Breast epithelium (tissue), 4 donors: Measurements from ENCODE around the gene MS4A14. TPM values are rescaled to one million over a fixed set of nuclear protein-coding genes. Genes with fewer than 3 reads are reported as not detected.

Experiments
- DNase-seq, 2 donors: peaks; one replicate each; pipeline ENCODE4 v3.0.0-alpha.2; 2019; ENCODE audit warnings: low spot score in 2 of 2
- H3K27ac ChIP-seq, 2 donors: fragments of 200-600 bp; sonication (generic) in 1 of 2; one replicate each; pipeline ENCODE4 v1.5.1; 2016 to 2019; ENCODE audit warnings: mild to moderate bottlenecking in 1 of 2
- H3K27me3 ChIP-seq, 2 donors: fragments of 200-600 bp; sonication (generic) in 1 of 2; one replicate each; pipeline versions ENCODE4 v1.5.1 to v1.6.0; 2017 to 2019; ENCODE audit warnings: control low read depth in 1 of 2, mild to moderate bottlenecking in 1 of 2
- H3K36me3 ChIP-seq: fragments of 200-600 bp; one replicate; pipeline ENCODE4 v1.5.1; 2019
- H3K4me1 ChIP-seq, 2 donors: fragments of 200-600 bp; sonication (generic); one replicate each; pipeline ENCODE4 v1.5.1; 2016 to 2019; ENCODE audit warnings: control low read depth in 1 of 2
- H3K4me3 ChIP-seq, 3 donors: fragments of 200-600 bp; sonication (generic); 1 replicate in 2 of 3; 2 replicates in 1 of 3; pipeline ENCODE4 v1.5.1; 2016 to 2019; ENCODE audit warnings: mild to moderate bottlenecking in 3 of 3, moderate library complexity in 2 of 3
- H3K9me3 ChIP-seq, 2 donors: fragments of 200-600 bp; sonication (generic) in 1 of 2; one replicate each; pipeline ENCODE4 v1.5.1; 2016 to 2019; ENCODE audit warnings: control low read depth in 1 of 2
- CTCF ChIP-seq, 3 donors: fragments of 450-650 bp; IDR thresholded peaks; one replicate each; pipeline ENCODE4 v1.5.1; 2016 to 2017; ENCODE audit warnings: antibody characterized with exemption in 3 of 3, mild to moderate bottlenecking in 3 of 3, moderate library complexity in 3 of 3
- POLR2A ChIP-seq: fragments of 450-650 bp; IDR thresholded peaks from one replicate; pipeline ENCODE4 v1.6.1; 2016; ENCODE audit warnings: antibody characterized with exemption, mild to moderate bottlenecking, moderate library complexity
- POLR2AphosphoS5 ChIP-seq, 3 donors: sonication (generic); formaldehyde crosslinking; IDR thresholded peaks; one replicate each; pipeline ENCODE4 v1.6.1; 2017; ENCODE audit warnings: antibody characterized with exemption in 3 of 3
- intact Hi-C: fragments of 100-400 bp; cut with DNase I; formaldehyde crosslinking; loops from one replicate; pipeline ENCODE4 v1.15.1; 2023; ENCODE audit warnings: low total_unique reads
- total RNA-seq, 3 donors: library from RNA; depleted of rRNA; stranded (reverse); fragments of >200 nt; gene quantifications; one replicate each; pipeline ENCODE4 v1.1.0, GENCODE V29; 2016

MS4A14 gene
- total RNA-seq, 3 donors from 2014 or later: 2.3 to 6.7 (median 2.5) TPM

- H3K27ac ChIP-seq: no peak overlapping the region
- H3K27me3 ChIP-seq: no peaks in the 10 kb centered on the region
- no peak for DNase-seq
- H3K36me3 ChIP-seq: no peaks in the 10 kb centered on the region
- H3K4me1 ChIP-seq: no peaks in the 10 kb centered on the region
- no peak for TF ChIP-seq CTCF (IDR thresholded peaks at IDR 0.05)
- intact Hi-C loops: no loop called here
- no peak overlapping the region for H3K4me3 ChIP-seq
- no peaks in the 10 kb centered on the region for H3K9me3 ChIP-seq
These were observed 61.3 kb downstream of the MS4A14 start for GRCh38 chr11:60457576-60457975.

GRCh38 chr11:60459345-60459744 lies 63.1 kb downstream of the MS4A14 start:
- Histone ChIP-seq H3K4me1 (no peaks in the 10 kb centered on the region), H3K9me3 (no peaks in the 10 kb centered on the region), H3K27ac (no peak overlapping the region), H3K4me3 (no peak overlapping the region), H3K36me3 (no peaks in the 10 kb centered on the region), H3K27me3 (no peaks in the 10 kb centered on the region)
- DNase-seq: no peak
- intact Hi-C loops: no loop called here
- TF ChIP-seq CTCF (IDR thresholded peaks at IDR 0.05) (no peak), POLR2AphosphoS5 (IDR thresholded peaks at IDR 0.05) (no peak), POLR2A (no peak)

Other genes starting within 250 kb of the MS4A14 start
- gene MS4A6A, start 213.4 kb upstream of the MS4A14 start, total RNA-seq: 100 to 1,000 TPM in 1 of 3 donors, 10 to 100 TPM in 2; 35.1 to 341 (median 68.9) TPM
- 10 to 100 TPM in 1 of 3 donors, 1 to 10 TPM in 1, under 1 TPM in 1; 0.66 to 14.9 (median 1.5) TPM for gene MS4A4E, start 153.3 kb upstream of the MS4A14 start, total RNA-seq
- 100 to 1,000 TPM in 1 of 3 donors, 10 to 100 TPM in 1, 1 to 10 TPM in 1; 9.8 to 174 (median 24.6) TPM for gene MS4A4A, start 115.8 kb upstream of the MS4A14 start, total RNA-seq
- gene MS4A6E, start 69.2 kb upstream of the MS4A14 start, total RNA-seq: 1 to 10 TPM in 1 of 3 donors, not detected in 2; 2.1 TPM
- gene MS4A7, start 17.9 kb upstream of the MS4A14 start, total RNA-seq: 100 to 1,000 TPM in 1 of 3 donors, 10 to 100 TPM in 2; 39.0 to 105 (median 45.4) TPM
- gene MS4A5, start 33.1 kb downstream of the MS4A14 start, total RNA-seq: not detected
- gene MS4A1, start 59.4 kb downstream of the MS4A14 start, total RNA-seq: 1 to 10 TPM in 2 of 3 donors, not detected in 1; 1.5 to 1.6 TPM
- gene MS4A12, start 96.3 kb downstream of the MS4A14 start, total RNA-seq: 1 to 10 TPM in 1 of 3 donors, not detected in 2; 3.9 TPM
- not detected for gene MS4A13, start 118.9 kb downstream of the MS4A14 start, total RNA-seq